ENCODE data around the gene GCN1. TPM values are rescaled to one million over a fixed set of nuclear protein-coding genes. Genes with fewer than 3 reads are reported as not detected.

Gene GCN1
- total RNA-seq, 2 experiments from 2014 or later, result 217 to 343 TPM

GRCh38 chr12:120225200-120225558 lies 30.7 kb upstream of the GCN1 start:
- BruUV-seq (replicated peaks), result no TSS peak
- intact Hi-C loops (cut with micrococcal nuclease; ENCODE audit: unreplicated experiment), result loop anchor here (10.0 kb wide), 1 partner anchor 210 kb away; the partner anchor contains the start of gene COX6A1
- TF ChIP-seq CTCF (conservative IDR thresholded peaks at IDR 0.05; ENCODE audit: low read length) (no peak), EZH2phosphoT487 (IDR thresholded peaks at IDR 0.05; ENCODE audit: borderline replicate concordance, low read depth, low read length) (no peak)
- CTCF ChIA-PET (ENCODE audit: unreplicated experiment), result interaction anchor here (0.5 kb wide), 1 partner anchor 93 kb away, joined by 4 read pairs; no protein-coding TSS in a partner anchor
- Histone ChIP-seq H3K79me2 (ENCODE audit: insufficient read depth, low read depth, low read length) (no peaks in the 10 kb centered on the region), H3K9me3 (ENCODE audit: low read length) (no peaks in the 10 kb centered on the region), H3K27ac (ENCODE audit: low read depth, low read length, poor library complexity, severe bottlenecking) (no peak overlapping the region), H3K4me1 (ENCODE audit: insufficient read depth, low read length, poor library complexity, severe bottlenecking) (peaks cover 40% of the 10 kb centered on the region), H3K4me3 (ENCODE audit: low read depth, low read length, poor library complexity, severe bottlenecking) (no peak overlapping the region), H2AFZ (ENCODE audit: low read length) (no peak overlapping the region), H3K36me3 (ENCODE audit: insufficient read depth, low read length) (no peaks in the 10 kb centered on the region), H3K9me2 (ENCODE audit: insufficient read depth, low read length) (no peaks in the 10 kb centered on the region), H4K20me1 (ENCODE audit: insufficient read depth, low read length) (no peaks in the 10 kb centered on the region), H3K4me2 (ENCODE audit: low read length) (no peak overlapping the region; the same call in 1 of the 2 replicates)
- POLR2A ChIA-PET, result interaction anchor here (0.6 to 4.8 kb wide), 3 partner anchors 24 to 66 kb away, joined by 4 to 75 read pairs (median 4); partner anchors contain the start of genes RNU4-1 and RNU4-2
- DNase-seq (ENCODE audit: low spot score), result no peak

- Histone ChIP-seq H3K4me3 (ENCODE audit: low read depth, low read length, poor library complexity, severe bottlenecking) (no peak overlapping the region), H3K36me3 (ENCODE audit: insufficient read depth, low read length) (no peaks in the 10 kb centered on the region), H3K27ac (ENCODE audit: low read depth, low read length, poor library complexity, severe bottlenecking) (no peak overlapping the region), H3K9me3 (ENCODE audit: low read length) (no peaks in the 10 kb centered on the region), H3K4me2 (ENCODE audit: low read length) (no peak overlapping the region), H4K20me1 (ENCODE audit: insufficient read depth, low read length) (no peaks in the 10 kb centered on the region), H3K9me2 (ENCODE audit: insufficient read depth, low read length) (no peaks in the 10 kb centered on the region), H2AFZ (ENCODE audit: low read length) (no peak overlapping the region), H3K79me2 (ENCODE audit: insufficient read depth, low read depth, low read length) (no peaks in the 10 kb centered on the region), H3K4me1 (ENCODE audit: insufficient read depth, low read length, poor library complexity, severe bottlenecking) (peaks cover 33% of the 10 kb centered on the region)
- no TSS peak for BruUV-seq (replicated peaks)
- CTCF ChIA-PET (ENCODE audit: unreplicated experiment), result interaction anchor here (0.5 kb wide), 1 partner anchor 94 kb away, joined by 4 read pairs; no protein-coding TSS in a partner anchor
- intact Hi-C loops (cut with micrococcal nuclease; ENCODE audit: unreplicated experiment), result loop anchor here (10.0 kb wide), 1 partner anchor 210 kb away; the partner anchor contains the start of gene COX6A1
- POLR2A ChIA-PET, result interaction anchor here (1.0 kb wide), 1 partner anchor 23 kb away, joined by 4 read pairs; no protein-coding TSS in a partner anchor
- DNase-seq (ENCODE audit: low spot score), result no peak
- TF ChIP-seq CTCF (conservative IDR thresholded peaks at IDR 0.05; ENCODE audit: low read length), result no peak
- TF ChIP-seq EZH2phosphoT487 (IDR thresholded peaks at IDR 0.05; ENCODE audit: borderline replicate concordance, low read depth, low read length), result no peak
These were observed 30.0 kb upstream of the GCN1 start for GRCh38 chr12:120224304-120225199.

Data from OCI-LY7 (cell line).